Karpas-422 (cell line): ENCODE measurements around the gene AGAP1. TPM values are rescaled to one million over a fixed set of nuclear protein-coding genes. Genes with fewer than 3 reads are reported as not detected.

ENCODE experiments used
- DNase-seq: peaks from one replicate; pipeline ENCODE4 v3.0.0-alpha.2; 2015
- H2AFZ ChIP-seq: fragments of 200-600 bp; sonication (generic); 2 replicates; pipeline ENCODE4 v1.6.1; 2014; ENCODE audit warnings: antibody characterized with exemption, low read length, mixed read lengths
- H3K27ac ChIP-seq: fragments of 200-600 bp; sonication (generic); 2 replicates; pipeline ENCODE4 v1.5.1; 2014; ENCODE audit warnings: mild to moderate bottlenecking, low read length, moderate library complexity
- H3K27me3 ChIP-seq: fragments of 200-600 bp; sonication (generic); 2 replicates; pipeline ENCODE4 v1.6.1; 2014; ENCODE audit warnings: low read length, mixed read lengths
- H3K36me3 ChIP-seq: fragments of 200-600 bp; sonication (generic); 2 replicates; pipeline ENCODE4 v1.6.1; 2014; ENCODE audit warnings: low read length, mixed read lengths; ENCODE audit not compliant: insufficient read depth
- H3K4me1 ChIP-seq: fragments of 200-600 bp; sonication (generic); 2 replicates; pipeline ENCODE4 v1.6.1; 2014; ENCODE audit warnings: mild to moderate bottlenecking, low read length, mixed read lengths
- H3K4me2 ChIP-seq: fragments of 200-600 bp; sonication (generic); 2 replicates; pipeline ENCODE4 v1.6.1; 2014; ENCODE audit warnings: low read length, low read depth, mild to moderate bottlenecking; ENCODE audit not compliant: poor library complexity, severe bottlenecking
- H3K4me3 ChIP-seq: fragments of 200-600 bp; sonication (generic); 2 replicates; pipeline ENCODE4 v1.5.1; 2014; ENCODE audit warnings: mild to moderate bottlenecking, antibody characterized with exemption, low read length, mixed read lengths
- H3K79me2 ChIP-seq: fragments of 200-600 bp; sonication (generic); 2 replicates; pipeline ENCODE4 v1.6.1; 2014; ENCODE audit warnings: mild to moderate bottlenecking, low read length, mixed read lengths
- H3K9ac ChIP-seq: fragments of 200-600 bp; sonication (generic); 2 replicates; pipeline ENCODE4 v1.6.0; 2014; ENCODE audit warnings: low read length
- H3K9me2 ChIP-seq: fragments of 200-600 bp; sonication (generic), shearing (Covaris generic); replicated peaks from 2 replicates; pipeline ENCODE4 v1.6.0; 2014; ENCODE audit warnings: mild to moderate bottlenecking, low read length, moderate library complexity; ENCODE audit not compliant: insufficient read depth
- H3K9me3 ChIP-seq: fragments of 300-700, 200-600 bp; sonication (generic); 2 replicates; pipeline ENCODE4 v1.6.1; 2014; ENCODE audit warnings: low read length, mixed read lengths
- H4K20me1 ChIP-seq: fragments of 200-600 bp; sonication (generic); 2 replicates; pipeline ENCODE4 v1.6.1; 2014; ENCODE audit warnings: mild to moderate bottlenecking, antibody characterized with exemption, low read length, low read depth; ENCODE audit not compliant: insufficient read depth
- total RNA-seq: library from RNA; depleted of rRNA; stranded (reverse); fragments of >200 nt; shearing (Covaris generic); gene quantifications from 2 replicates; pipeline ENCODE4 v1.2.3, GENCODE V29; 2014; ENCODE audit warnings: low replicate concordance

AGAP1 gene
- total RNA-seq, 1 experiment from 2014 or later: not detected

DNA sequence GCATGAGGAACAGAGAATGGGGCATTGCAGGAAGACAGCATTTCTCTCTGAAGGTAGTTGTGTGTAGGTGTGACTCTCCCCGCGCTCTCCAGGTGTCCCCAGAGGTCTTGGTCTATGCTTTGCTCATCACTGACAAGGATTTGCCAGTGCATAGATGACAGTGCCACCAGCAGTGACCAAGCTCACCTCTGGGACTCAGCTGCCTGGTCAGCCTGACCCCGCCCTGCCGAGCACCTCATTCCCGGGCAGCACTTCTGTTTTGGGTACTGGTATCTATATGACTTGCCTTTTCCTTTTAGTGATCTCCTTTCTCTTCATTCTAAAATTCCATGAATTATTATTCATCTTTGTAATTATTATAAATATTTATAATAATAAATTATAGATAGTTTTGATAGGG is 615.2 kb downstream of the AGAP1 start:
- Histone ChIP-seq H4K20me1 (no peaks in the 10 kb centered on the region), H3K9me3 (no peaks in the 10 kb centered on the region), H3K4me2 (no peak overlapping the region), H2AFZ (no peak overlapping the region), H3K27ac (no peak overlapping the region), H3K9ac (no peak overlapping the region), H3K27me3 (no peaks in the 10 kb centered on the region), H3K4me1 (no peaks in the 10 kb centered on the region), H3K9me2 (no peaks in the 10 kb centered on the region), H3K79me2 (no peaks in the 10 kb centered on the region), H3K36me3 (no peaks in the 10 kb centered on the region), H3K4me3 (no peak overlapping the region)
- no peak for DNase-seq

GRCh38 chr2:236109473-236109872 is 615.6 kb downstream of the AGAP1 start:
- Histone ChIP-seq H3K4me2 (no peak overlapping the region), H3K4me3 (no peak overlapping the region), H4K20me1 (no peaks in the 10 kb centered on the region), H3K79me2 (no peaks in the 10 kb centered on the region), H3K27me3 (no peaks in the 10 kb centered on the region), H3K4me1 (no peaks in the 10 kb centered on the region), H3K9me3 (no peaks in the 10 kb centered on the region), H3K36me3 (no peaks in the 10 kb centered on the region), H3K27ac (no peak overlapping the region), H3K9me2 (no peaks in the 10 kb centered on the region), H2AFZ (no peak overlapping the region), H3K9ac (no peak overlapping the region)
- no peak for DNase-seq

- no peak for DNase-seq
- no peaks in the 10 kb centered on the region for H3K4me1 ChIP-seq
- H3K9me3 ChIP-seq: no peaks in the 10 kb centered on the region
- no peaks in the 10 kb centered on the region for H3K9me2 ChIP-seq
- no peaks in the 10 kb centered on the region for H3K36me3 ChIP-seq
- no peak overlapping the region for H3K27ac ChIP-seq
- H3K9ac ChIP-seq: no peak overlapping the region
- H3K4me3 ChIP-seq: no peak overlapping the region
- no peak overlapping the region for H3K4me2 ChIP-seq
- no peaks in the 10 kb centered on the region for H3K79me2 ChIP-seq
- no peak overlapping the region for H2AFZ ChIP-seq
- H4K20me1 ChIP-seq: no peaks in the 10 kb centered on the region
- no peaks in the 10 kb centered on the region for H3K27me3 ChIP-seq
Observed at GRCh38 chr2:236112466-236112865, 618.6 kb downstream of the AGAP1 start.

GRCh38 chr2:236113425-236113824 is 619.6 kb downstream of the AGAP1 start:
- Histone ChIP-seq H3K36me3 (no peaks in the 10 kb centered on the region), H3K4me1 (no peaks in the 10 kb centered on the region), H4K20me1 (no peaks in the 10 kb centered on the region), H3K4me2 (no peak overlapping the region), H3K9me2 (no peaks in the 10 kb centered on the region), H3K4me3 (no peak overlapping the region), H3K27me3 (no peaks in the 10 kb centered on the region), H3K27ac (no peak overlapping the region), H2AFZ (no peak overlapping the region), H3K79me2 (no peaks in the 10 kb centered on the region), H3K9me3 (no peaks in the 10 kb centered on the region), H3K9ac (no peak overlapping the region)
- no peak for DNase-seq

- H3K79me2 ChIP-seq: no peaks in the 10 kb centered on the region
- H3K9ac ChIP-seq: no peak overlapping the region
- H3K9me2 ChIP-seq: no peaks in the 10 kb centered on the region
- H3K36me3 ChIP-seq: no peaks in the 10 kb centered on the region
- H3K4me3 ChIP-seq: no peak overlapping the region
- no peaks in the 10 kb centered on the region for H3K4me1 ChIP-seq
- DNase-seq: no peak
- no peaks in the 10 kb centered on the region for H3K9me3 ChIP-seq
- H4K20me1 ChIP-seq: no peaks in the 10 kb centered on the region
- no peaks in the 10 kb centered on the region for H3K27me3 ChIP-seq
- no peak overlapping the region for H2AFZ ChIP-seq
- no peak overlapping the region for H3K27ac ChIP-seq
- H3K4me2 ChIP-seq: no peak overlapping the region
Observed at GRCh38 chr2:236113948-236114347, 620.1 kb downstream of the AGAP1 start.

DNA sequence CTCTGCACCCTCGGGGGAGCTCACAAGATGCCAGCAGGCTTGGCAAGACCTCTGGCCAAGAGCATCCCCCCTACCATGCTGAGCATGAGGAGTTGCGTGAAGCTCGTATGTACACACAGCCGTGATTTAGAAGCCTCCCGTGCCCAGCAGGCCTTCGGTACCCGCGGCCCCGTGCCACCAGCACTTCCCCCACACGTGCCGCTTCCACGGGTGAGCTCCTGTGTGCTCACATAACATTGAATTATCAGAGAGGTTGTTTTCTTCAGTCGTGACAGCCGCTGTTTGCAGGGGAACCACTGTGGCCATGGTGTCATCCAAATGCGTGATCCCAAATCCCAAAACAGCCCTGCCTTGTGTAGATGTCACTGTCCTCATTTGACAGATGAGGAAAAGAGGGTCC is 621.1 kb downstream of the AGAP1 start:
- Histone ChIP-seq H3K4me2 (no peak overlapping the region), H3K27me3 (no peaks in the 10 kb centered on the region), H3K79me2 (no peaks in the 10 kb centered on the region), H3K9me3 (no peaks in the 10 kb centered on the region), H3K4me3 (no peak overlapping the region), H3K36me3 (no peaks in the 10 kb centered on the region), H3K9ac (no peak overlapping the region), H3K9me2 (no peaks in the 10 kb centered on the region), H2AFZ (no peak overlapping the region), H4K20me1 (no peaks in the 10 kb centered on the region), H3K27ac (no peak overlapping the region), H3K4me1 (no peaks in the 10 kb centered on the region)
- DNase-seq: no peak

DNA sequence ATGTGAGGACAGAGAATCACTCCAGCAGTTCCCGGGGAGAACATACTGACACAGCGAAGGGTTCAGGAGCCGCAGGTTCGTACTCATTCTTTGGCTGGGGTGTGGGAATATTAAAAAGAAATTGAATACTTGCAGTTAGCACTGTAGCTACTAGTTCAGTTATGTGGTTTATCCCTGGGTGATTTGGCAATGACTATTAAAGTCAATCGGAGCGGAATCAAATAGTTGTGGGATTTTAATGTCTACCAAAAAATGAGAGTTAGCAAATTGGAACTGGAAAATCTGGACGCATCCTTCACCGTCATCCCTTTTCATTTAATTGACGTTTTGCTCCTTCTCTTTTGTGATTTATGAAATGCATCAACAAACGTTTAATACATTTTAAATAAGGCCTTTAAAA is 623.6 kb downstream of the AGAP1 start:
- Histone ChIP-seq H3K27ac (no peak overlapping the region), H3K9ac (no peak overlapping the region), H3K36me3 (no peaks in the 10 kb centered on the region), H3K9me2 (no peaks in the 10 kb centered on the region), H3K4me3 (no peak overlapping the region), H3K9me3 (no peaks in the 10 kb centered on the region), H2AFZ (no peak overlapping the region), H4K20me1 (no peaks in the 10 kb centered on the region), H3K79me2 (no peaks in the 10 kb centered on the region), H3K4me2 (no peak overlapping the region), H3K27me3 (no peaks in the 10 kb centered on the region), H3K4me1 (no peaks in the 10 kb centered on the region)
- DNase-seq: no peak

- Histone ChIP-seq H3K4me2 (no peak overlapping the region), H3K9ac (no peak overlapping the region), H3K4me3 (no peak overlapping the region), H3K9me2 (no peaks in the 10 kb centered on the region), H2AFZ (no peak overlapping the region), H3K79me2 (no peaks in the 10 kb centered on the region), H3K27ac (no peak overlapping the region), H3K36me3 (no peaks in the 10 kb centered on the region), H3K27me3 (no peaks in the 10 kb centered on the region), H3K9me3 (no peaks in the 10 kb centered on the region), H4K20me1 (no peaks in the 10 kb centered on the region), H3K4me1 (no peaks in the 10 kb centered on the region)
- DNase-seq: no peak
Observed at GRCh38 chr2:236117861-236118269, 624.0 kb downstream of the AGAP1 start.

- no peak for DNase-seq
- Histone ChIP-seq H3K9ac (no peak overlapping the region), H3K36me3 (no peaks in the 10 kb centered on the region), H4K20me1 (no peaks in the 10 kb centered on the region), H3K4me2 (no peak overlapping the region), H3K79me2 (no peaks in the 10 kb centered on the region), H2AFZ (no peak overlapping the region), H3K9me2 (no peaks in the 10 kb centered on the region), H3K4me3 (no peak overlapping the region), H3K4me1 (no peaks in the 10 kb centered on the region), H3K27me3 (no peaks in the 10 kb centered on the region), H3K27ac (no peak overlapping the region), H3K9me3 (no peaks in the 10 kb centered on the region)
Observed at GRCh38 chr2:236119003-236119402, 625.2 kb downstream of the AGAP1 start.
